ENCODE results near the gene NRCAM.

Gene NRCAM

DNA sequence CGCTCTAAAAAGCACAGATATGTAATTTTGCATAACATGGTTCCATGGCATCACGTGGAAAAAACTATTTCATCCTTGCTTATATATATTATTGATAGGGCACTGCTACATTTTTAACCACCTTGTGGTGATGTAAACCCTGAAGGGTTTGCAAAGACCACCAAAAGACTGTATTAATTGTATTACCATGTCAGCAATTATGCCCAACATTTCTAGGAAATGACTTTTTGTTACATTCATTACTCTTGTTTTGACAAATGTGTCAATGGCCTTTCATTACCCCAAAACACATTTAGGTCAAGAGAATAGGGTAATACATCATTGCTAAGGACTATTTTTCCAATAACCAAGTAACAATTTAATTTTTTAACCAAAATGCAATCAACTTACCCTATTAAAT is 142.2 kb downstream of the NRCAM start:
- H3K27ac Mint-ChIP-seq: no peak overlapping the region
- no peak overlapping the region for H3K4me3 Mint-ChIP-seq
- no peak for DNase-seq
- H3K27me3 Mint-ChIP-seq: no peaks in the 10 kb centered on the region
- peaks cover 25% of the 10 kb centered on the region for H3K4me1 Mint-ChIP-seq (ENCODE audit: low read depth)
- H3K36me3 Mint-ChIP-seq (ENCODE audit: low read depth): no peaks in the 10 kb centered on the region
- no peaks in the 10 kb centered on the region for H3K9me3 Mint-ChIP-seq

DNA sequence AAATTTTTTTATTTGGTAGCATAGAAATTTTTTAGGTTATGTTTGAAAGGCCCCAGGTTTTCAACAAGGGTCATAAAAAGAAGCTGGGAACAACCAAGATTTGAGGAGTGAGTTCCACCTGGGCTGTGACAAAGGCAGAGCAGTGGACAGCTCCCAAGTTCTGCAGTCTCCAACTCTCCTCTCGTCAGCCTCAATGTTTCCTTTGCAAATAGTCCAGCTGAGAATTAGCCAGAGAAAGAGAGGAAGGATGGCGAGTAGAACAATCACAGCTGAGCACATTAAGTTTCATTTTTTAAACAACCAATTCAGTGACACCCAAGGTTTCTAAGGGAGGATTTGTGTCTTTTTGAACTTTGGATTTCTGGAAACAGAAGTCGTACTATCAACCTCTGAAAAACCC is 143.2 kb downstream of the NRCAM start:
- Mint-ChIP-seq H3K27ac (no peak overlapping the region), H3K27me3 (no peaks in the 10 kb centered on the region), H3K9me3 (no peaks in the 10 kb centered on the region), H3K4me3 (no peak overlapping the region), H3K36me3 (ENCODE audit: low read depth) (no peaks in the 10 kb centered on the region), H3K4me1 (ENCODE audit: low read depth) (peaks cover 35% of the 10 kb centered on the region)
- no peak for DNase-seq

DNA sequence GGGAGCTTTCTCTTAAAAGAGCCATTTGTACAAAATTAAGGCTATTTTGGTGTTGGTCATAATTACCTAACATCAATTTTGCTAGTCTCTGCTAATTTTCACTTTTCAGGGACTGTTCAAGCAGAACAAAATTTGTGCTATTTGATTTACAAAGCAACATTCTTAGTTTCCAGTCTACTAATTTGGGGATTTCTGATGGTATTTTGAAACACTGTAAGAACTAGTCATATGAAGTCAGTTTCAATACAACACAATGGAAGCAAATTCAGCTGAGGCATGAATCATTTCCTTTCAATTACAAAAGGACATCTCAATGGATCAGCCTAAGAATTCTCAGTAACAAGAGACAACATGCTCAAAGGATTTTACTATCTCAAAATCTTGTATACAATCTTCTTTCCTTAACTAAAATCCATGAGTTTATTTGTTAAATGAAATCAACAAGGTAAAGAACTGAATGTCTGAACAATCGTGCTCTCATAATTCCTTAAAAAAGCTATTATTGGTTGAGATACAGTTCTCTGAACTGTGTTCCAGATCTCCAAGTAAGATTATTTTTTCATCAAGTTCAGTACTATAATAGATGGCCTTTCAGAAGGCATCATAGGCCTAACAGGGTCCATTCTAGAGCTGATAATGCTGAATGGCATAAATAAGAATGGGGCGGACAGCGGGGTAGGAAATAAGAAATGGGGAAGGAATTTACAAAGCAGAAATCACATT is 144.6 kb downstream of the NRCAM start:
- no peak overlapping the region for H3K27ac Mint-ChIP-seq
- peaks cover 36% of the 10 kb centered on the region for H3K4me1 Mint-ChIP-seq (ENCODE audit: low read depth)

DNA sequence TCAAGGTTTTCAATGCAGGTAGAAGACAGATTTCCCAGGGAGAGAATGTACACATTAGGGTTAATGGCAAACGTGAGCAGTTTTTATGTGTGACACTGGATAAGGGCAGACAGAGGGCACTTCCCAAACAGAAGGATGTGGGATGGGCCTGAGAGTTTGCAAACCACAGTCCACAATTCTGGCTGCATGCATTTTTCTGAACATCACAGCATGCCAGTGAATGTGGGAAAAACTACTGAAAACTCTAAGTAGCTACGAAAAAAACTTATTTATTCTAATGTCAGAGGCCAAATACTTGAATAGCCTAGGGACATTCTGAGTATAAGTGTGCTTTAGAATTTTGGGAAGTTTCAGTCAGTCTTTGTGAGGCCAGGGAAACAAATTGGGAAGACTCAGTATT is 145.9 kb downstream of the NRCAM start:
- H3K36me3 Mint-ChIP-seq (ENCODE audit: low read depth): no peaks in the 10 kb centered on the region
- H3K27me3 Mint-ChIP-seq: peaks cover 3% of the 10 kb centered on the region
- no peak overlapping the region for H3K4me3 Mint-ChIP-seq
- no peak overlapping the region for H3K27ac Mint-ChIP-seq
- peaks cover 36% of the 10 kb centered on the region for H3K4me1 Mint-ChIP-seq (ENCODE audit: low read depth)
- DNase-seq: no peak
- H3K9me3 Mint-ChIP-seq: no peaks in the 10 kb centered on the region

More for the DNA sequence above, 144.6 kb downstream of the NRCAM start:
- Mint-ChIP-seq H3K4me3 (no peak overlapping the region), H3K36me3 (ENCODE audit: low read depth) (no peaks in the 10 kb centered on the region), H3K27me3 (peaks cover 3% of the 10 kb centered on the region), H3K9me3 (no peaks in the 10 kb centered on the region)
- no peak for DNase-seq

DNA sequence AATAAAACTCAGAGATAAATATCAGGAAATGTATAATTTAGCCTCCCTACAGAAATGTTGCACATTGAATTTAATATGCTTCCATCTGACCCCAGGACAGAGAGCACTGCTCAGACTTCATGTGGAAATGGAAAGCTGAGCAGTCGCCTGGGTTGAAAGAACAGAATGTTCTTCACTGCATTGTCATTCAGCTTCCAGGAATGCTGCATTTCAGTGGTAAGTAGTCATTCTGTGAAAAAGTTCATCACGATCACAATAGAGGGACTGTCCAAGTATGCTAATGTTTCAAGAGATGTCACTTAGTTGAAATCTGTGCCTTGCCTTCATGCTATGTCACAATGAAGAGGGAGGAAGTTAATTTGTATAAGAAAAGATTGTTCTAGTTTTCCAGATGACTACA is 147.3 kb downstream of the NRCAM start:
- Mint-ChIP-seq H3K27me3 (peaks cover 7% of the 10 kb centered on the region), H3K27ac (no peak overlapping the region), H3K36me3 (ENCODE audit: low read depth) (no peaks in the 10 kb centered on the region), H3K9me3 (no peaks in the 10 kb centered on the region), H3K4me3 (no peak overlapping the region), H3K4me1 (ENCODE audit: low read depth) (peaks cover 36% of the 10 kb centered on the region)
- DNase-seq: no peak

DNA sequence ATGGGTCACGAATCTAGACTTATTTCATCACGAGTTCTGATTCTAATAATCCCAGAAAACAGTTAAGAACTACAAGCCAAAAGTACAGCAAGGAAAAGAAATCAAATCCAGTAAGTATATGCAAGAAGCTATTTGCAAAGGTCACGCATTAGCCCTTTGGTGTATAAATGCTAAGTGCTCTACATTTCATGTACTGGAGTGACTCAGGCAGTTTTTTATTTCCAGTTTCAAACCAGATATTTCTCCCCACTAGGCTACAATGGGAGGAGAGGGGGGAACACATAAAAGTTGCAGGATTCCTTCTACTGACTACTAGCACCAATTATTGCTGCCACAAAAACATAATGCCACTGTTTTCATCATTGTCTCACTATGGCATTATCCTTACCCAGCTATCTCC is 148.0 kb downstream of the NRCAM start:
- no peak for DNase-seq
- Mint-ChIP-seq H3K27me3 (peaks cover 10% of the 10 kb centered on the region), H3K4me1 (ENCODE audit: low read depth) (peaks cover 36% of the 10 kb centered on the region), H3K9me3 (no peaks in the 10 kb centered on the region), H3K27ac (no peak overlapping the region), H3K4me3 (no peak overlapping the region), H3K36me3 (ENCODE audit: low read depth) (no peaks in the 10 kb centered on the region)

DNA sequence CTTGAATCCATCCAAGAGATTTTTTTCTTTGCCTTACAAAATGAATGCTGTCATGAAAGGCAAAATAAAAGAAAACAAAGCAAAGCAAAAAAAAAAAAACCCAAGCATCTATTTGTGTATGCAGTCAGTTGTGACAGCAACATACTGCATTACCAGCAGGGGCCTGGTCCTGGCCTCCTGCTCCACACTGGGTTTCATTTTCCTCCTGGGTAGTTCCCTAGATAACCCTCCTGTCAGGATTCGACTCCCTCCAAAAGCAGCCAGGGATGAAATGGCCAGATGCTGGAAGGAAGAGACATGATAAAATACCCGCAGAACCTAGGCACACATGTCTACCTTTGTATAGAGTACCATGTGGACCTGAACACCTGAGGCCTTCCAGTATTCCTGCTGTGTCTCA is 148.6 kb downstream of the NRCAM start:
- H3K36me3 Mint-ChIP-seq (ENCODE audit: low read depth): no peaks in the 10 kb centered on the region
- H3K9me3 Mint-ChIP-seq: no peaks in the 10 kb centered on the region
- peaks cover 36% of the 10 kb centered on the region for H3K4me1 Mint-ChIP-seq (ENCODE audit: low read depth)
- no peak for DNase-seq
- no peak overlapping the region for H3K27ac Mint-ChIP-seq
- no peak overlapping the region for H3K4me3 Mint-ChIP-seq
- peaks cover 12% of the 10 kb centered on the region for H3K27me3 Mint-ChIP-seq

DNA sequence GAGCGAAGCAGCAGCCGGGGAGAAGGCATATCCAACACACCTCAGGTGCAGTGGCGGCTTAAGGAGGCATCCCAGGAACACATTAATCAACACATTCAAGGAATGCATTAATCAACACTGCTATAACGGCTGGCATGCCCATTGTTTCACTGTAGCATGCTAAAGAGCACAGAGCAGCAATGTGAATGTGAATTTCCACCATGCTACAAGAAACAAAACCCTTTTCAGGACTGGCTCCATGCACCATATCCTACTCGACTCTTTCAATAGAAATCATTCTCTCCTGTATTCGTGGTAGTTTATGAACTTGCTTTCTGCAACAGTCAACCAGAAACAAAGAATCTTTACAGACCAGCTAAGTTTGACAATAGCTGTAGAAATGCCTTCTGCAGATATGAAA is 149.0 kb downstream of the NRCAM start:
- H3K27me3 Mint-ChIP-seq: peaks cover 12% of the 10 kb centered on the region
- no peaks in the 10 kb centered on the region for H3K9me3 Mint-ChIP-seq
- no peaks in the 10 kb centered on the region for H3K36me3 Mint-ChIP-seq (ENCODE audit: low read depth)
- no peak overlapping the region for H3K4me3 Mint-ChIP-seq
- DNase-seq: no peak
- peaks cover 36% of the 10 kb centered on the region for H3K4me1 Mint-ChIP-seq (ENCODE audit: low read depth)
- no peak overlapping the region for H3K27ac Mint-ChIP-seq

DNA sequence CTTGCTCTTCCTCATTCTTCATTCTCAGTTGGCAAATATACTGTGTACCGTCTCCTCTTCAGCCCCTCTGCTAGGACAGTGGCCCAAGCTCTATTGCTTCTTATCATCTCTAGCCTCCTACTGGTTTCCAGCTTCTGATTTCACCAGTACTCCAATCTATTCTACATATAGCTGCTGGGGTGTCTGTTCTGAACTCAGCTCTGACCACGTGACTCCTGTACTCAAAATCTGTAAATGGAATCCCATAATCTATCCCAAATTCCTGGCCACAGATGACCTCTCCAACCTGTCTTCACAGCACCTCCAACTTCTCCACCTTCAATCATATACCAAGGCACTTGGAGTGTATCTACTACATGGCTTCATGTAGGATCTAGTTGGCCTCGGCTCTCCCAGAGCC is 152.9 kb downstream of the NRCAM start:
- Mint-ChIP-seq H3K9me3 (no peaks in the 10 kb centered on the region), H3K4me1 (ENCODE audit: low read depth) (peaks cover 3% of the 10 kb centered on the region), H3K27ac (no peak overlapping the region), H3K4me3 (no peak overlapping the region), H3K27me3 (peaks cover 14% of the 10 kb centered on the region), H3K36me3 (ENCODE audit: low read depth) (no peaks in the 10 kb centered on the region)
- DNase-seq: no peak

DNA sequence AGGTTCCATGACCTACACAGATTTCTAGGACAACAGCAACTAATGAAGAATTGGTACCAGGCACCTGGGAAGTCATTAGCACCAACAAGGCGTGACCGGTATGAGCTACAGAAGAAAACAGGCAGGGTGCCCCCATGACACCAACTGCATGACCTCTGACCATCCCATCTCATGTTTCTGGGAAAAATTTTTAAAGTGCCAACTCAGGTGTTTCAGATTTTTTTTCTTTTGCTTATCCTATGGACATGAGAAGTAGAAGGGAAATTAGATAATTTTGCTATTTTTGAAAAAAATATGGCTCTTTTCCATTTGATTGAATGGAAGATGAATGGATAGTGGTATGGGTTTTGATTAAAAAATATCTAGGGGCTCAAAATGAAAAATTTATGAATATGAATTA is 154.8 kb downstream of the NRCAM start:
- DNase-seq: no peak
- no peaks in the 10 kb centered on the region for H3K4me1 Mint-ChIP-seq (ENCODE audit: low read depth)
- no peaks in the 10 kb centered on the region for H3K9me3 Mint-ChIP-seq
- no peak overlapping the region for H3K27ac Mint-ChIP-seq
- H3K27me3 Mint-ChIP-seq: peaks cover 16% of the 10 kb centered on the region
- no peaks in the 10 kb centered on the region for H3K36me3 Mint-ChIP-seq (ENCODE audit: low read depth)
- H3K4me3 Mint-ChIP-seq: no peak overlapping the region

DNA sequence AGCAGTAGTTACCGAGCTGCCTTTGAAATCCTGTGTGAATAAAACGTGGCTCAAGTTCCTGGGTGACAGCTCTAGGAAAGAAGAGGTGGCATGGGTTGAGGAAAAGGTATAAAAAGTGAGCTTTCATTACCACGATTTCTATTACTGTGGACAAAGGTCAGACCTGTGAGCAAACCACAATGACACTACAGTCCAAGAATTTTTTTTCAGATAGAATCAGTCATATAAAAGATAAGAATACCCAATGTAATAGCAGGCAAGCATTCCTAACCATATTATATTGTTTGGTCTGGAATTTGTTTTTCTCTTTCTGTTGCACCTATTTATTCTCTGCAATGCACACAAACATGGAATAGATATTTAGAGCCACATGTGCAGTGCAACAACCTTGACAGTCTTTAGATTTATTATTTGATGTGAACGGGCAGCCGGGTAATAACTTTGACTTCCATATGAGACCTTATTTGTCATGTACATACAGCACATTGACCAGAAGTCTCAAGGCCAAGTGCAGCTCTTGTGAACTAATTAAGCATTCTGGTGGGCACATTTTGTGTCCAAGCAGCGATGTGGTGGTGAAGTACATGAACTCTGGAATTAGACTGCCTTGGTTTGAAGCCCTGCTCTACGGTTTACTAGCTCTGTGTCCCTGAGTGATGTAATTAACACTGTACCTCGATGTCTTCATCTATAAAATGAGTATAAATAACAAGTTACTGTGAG is 156.8 kb downstream of the NRCAM start:
- Mint-ChIP-seq H3K9me3 (no peaks in the 10 kb centered on the region), H3K36me3 (ENCODE audit: low read depth) (no peaks in the 10 kb centered on the region), H3K4me1 (ENCODE audit: low read depth) (no peaks in the 10 kb centered on the region), H3K4me3 (no peak overlapping the region), H3K27ac (no peak overlapping the region), H3K27me3 (peaks cover 26% of the 10 kb centered on the region)
- no peak for DNase-seq

DNA sequence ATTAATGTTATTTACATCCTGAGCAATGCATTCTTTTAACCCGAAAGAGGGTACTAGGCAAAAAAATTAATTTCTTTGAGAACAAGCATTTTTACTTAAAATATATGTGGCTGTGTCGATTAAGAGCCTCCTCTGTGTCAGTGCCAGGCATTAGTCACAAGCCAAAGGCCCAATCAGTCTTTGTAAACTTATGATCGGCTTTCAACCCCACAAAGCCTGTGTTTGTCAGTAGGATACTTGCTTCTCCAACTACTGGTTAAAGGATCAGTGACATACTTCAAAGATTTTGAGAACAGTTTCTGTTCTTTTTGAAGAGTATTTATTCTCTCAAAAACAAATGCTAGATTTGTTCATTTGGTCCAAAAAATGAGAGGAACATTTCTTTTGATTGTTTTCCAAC is 159.3 kb downstream of the NRCAM start:
- no peaks in the 10 kb centered on the region for H3K36me3 Mint-ChIP-seq (ENCODE audit: low read depth)
- H3K27ac Mint-ChIP-seq: no peak overlapping the region
- peaks cover 19% of the 10 kb centered on the region for H3K27me3 Mint-ChIP-seq
- H3K4me1 Mint-ChIP-seq (ENCODE audit: low read depth): no peaks in the 10 kb centered on the region
- H3K4me3 Mint-ChIP-seq: no peak overlapping the region
- H3K9me3 Mint-ChIP-seq: no peaks in the 10 kb centered on the region
- DNase-seq: no peak

DNA sequence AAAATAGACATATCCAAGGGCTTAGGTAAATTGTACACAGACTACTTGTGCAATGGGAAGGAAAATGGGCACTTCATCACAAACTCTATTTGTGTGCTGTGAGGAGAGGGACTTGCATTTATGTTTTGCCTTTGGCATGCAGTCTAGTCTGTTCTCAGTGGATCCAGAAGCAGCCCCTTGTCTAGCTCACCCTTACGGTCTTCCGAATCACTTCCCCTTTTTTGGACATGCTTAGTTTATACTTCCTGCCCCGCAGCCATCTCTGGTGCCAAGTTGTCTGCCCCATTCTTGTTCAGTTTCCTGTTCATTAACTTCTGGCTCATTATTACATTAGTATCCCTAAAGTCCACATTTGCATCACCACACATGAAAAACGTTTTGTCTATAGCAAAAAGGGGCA is 161.6 kb downstream of the NRCAM start:
- H3K27me3 Mint-ChIP-seq: peaks cover 19% of the 10 kb centered on the region
- H3K4me1 Mint-ChIP-seq (ENCODE audit: low read depth): no peaks in the 10 kb centered on the region
- no peak overlapping the region for H3K27ac Mint-ChIP-seq
- no peak for DNase-seq
- H3K9me3 Mint-ChIP-seq: no peaks in the 10 kb centered on the region
- no peaks in the 10 kb centered on the region for H3K36me3 Mint-ChIP-seq (ENCODE audit: low read depth)
- no peak overlapping the region for H3K4me3 Mint-ChIP-seq

DNA sequence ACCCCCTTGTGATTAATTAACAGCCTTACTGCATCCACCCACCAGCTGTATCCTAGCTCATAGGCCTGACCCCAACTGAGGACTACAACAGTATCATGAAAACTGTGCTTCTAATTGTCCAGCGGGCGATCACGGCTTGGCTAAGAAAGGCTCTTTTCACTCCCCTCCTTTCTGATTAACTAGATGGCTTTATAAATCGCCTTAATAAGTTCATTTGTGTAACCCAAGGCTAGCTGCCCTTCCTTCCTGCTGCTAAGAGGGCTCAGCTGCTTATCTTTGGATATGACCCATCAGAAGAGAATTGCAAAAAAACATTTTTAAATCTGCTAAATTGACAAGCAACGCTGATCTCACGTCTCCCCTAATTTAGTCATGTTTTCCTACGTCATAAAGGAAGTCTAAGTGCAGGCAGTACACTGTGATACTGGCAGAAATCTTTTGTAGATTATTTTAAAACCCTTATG is 163.1 kb downstream of the NRCAM start:
- Mint-ChIP-seq H3K4me1 (ENCODE audit: low read depth) (no peaks in the 10 kb centered on the region), H3K36me3 (ENCODE audit: low read depth) (no peaks in the 10 kb centered on the region), H3K27ac (no peak overlapping the region)

DNA sequence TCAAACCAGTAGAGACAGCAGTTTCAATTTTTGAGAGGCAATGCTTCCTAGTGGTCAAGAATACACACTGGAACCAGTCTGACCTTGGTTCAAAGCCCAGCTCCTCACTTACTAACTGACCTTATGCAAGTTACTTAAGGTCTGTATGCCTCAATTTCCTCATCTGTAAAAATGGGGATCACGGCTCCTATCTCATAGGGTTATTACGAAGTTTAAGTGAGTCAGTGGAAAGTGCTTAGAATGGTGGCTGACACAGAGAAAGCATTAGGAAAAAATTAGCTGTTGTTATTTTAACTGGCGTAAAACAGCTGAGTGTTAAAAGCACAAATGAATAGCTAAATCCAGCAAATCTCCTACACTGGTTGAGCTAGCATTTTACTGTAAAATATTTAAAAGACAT is 163.7 kb downstream of the NRCAM start:
- DNase-seq: no peak
- H3K9me3 Mint-ChIP-seq: no peaks in the 10 kb centered on the region
- no peak overlapping the region for H3K27ac Mint-ChIP-seq
- H3K4me1 Mint-ChIP-seq (ENCODE audit: low read depth): no peaks in the 10 kb centered on the region
- H3K36me3 Mint-ChIP-seq (ENCODE audit: low read depth): no peaks in the 10 kb centered on the region
- H3K4me3 Mint-ChIP-seq: no peak overlapping the region
- H3K27me3 Mint-ChIP-seq: peaks cover 16% of the 10 kb centered on the region

More for the DNA sequence above, 163.1 kb downstream of the NRCAM start:
- Mint-ChIP-seq H3K9me3 (no peaks in the 10 kb centered on the region), H3K4me3 (no peak overlapping the region), H3K27me3 (peaks cover 19% of the 10 kb centered on the region)
- no peak for DNase-seq

Measured in activated T-cell treated with anti-CD3 and anti-CD28 coated beads, Interleukin-2, amount 50 U/mL, for 24 hours (primary cell).